Measurements from ENCODE around the gene HERC4. TPM values are rescaled to one million over a fixed set of nuclear protein-coding genes. Genes with fewer than 3 reads are reported as not detected.
"Not testable (repeated sequence)": the region's sequence is repeated elsewhere in the genome, so short reads cannot be mapped to it uniquely, and the experiment has no call there.

The HERC4 gene
- total RNA-seq, 4 donors from 2014 or later, result 26.0 to 39.8 (median 33.1) TPM

GRCh38 chr10:68001539-68001938 is 73.5 kb downstream of the HERC4 start:
- H3K4me3 ChIP-seq (ENCODE audit: low read depth, poor library complexity, severe bottlenecking), result no peak overlapping the region
- intact Hi-C loops (cut with DNase I; ENCODE audit: low total_unique reads), result no loop called here
- 97 to 98% methylated on average over 1 of the region's 1 CpG for WGBS, 2 donors
- DNase-seq (ENCODE audit: low spot score in 2 of 2), result no peak
- no peak for TF ChIP-seq POLR2A (IDR thresholded peaks at IDR 0.05)
- TF ChIP-seq, protein P1, sequence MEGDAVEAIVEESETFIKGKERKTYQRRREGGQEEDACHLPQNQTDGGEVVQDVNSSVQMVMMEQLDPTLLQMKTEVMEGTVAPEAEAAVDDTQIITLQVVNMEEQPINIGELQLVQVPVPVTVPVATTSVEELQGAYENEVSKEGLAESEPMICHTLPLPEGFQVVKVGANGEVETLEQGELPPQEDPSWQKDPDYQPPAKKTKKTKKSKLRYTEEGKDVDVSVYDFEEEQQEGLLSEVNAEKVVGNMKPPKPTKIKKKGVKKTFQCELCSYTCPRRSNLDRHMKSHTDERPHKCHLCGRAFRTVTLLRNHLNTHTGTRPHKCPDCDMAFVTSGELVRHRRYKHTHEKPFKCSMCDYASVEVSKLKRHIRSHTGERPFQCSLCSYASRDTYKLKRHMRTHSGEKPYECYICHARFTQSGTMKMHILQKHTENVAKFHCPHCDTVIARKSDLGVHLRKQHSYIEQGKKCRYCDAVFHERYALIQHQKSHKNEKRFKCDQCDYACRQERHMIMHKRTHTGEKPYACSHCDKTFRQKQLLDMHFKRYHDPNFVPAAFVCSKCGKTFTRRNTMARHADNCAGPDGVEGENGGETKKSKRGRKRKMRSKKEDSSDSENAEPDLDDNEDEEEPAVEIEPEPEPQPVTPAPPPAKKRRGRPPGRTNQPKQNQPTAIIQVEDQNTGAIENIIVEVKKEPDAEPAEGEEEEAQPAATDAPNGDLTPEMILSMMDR (IDR thresholded peaks at IDR 0.05), result no peak

- no peak overlapping the region for H3K4me3 ChIP-seq (ENCODE audit: low read depth, poor library complexity, severe bottlenecking)
- intact Hi-C loops (cut with DNase I; ENCODE audit: low total_unique reads), result no loop called here
- no peak for DNase-seq (ENCODE audit: low spot score in 2 of 2)
- 94 to 96% methylated on average over 4 of the region's 4 CpGs for WGBS, 2 donors
- TF ChIP-seq POLR2A (IDR thresholded peaks at IDR 0.05), result no peak
- TF ChIP-seq, protein P1 (IDR thresholded peaks at IDR 0.05), result no peak
Observed at GRCh38 chr10:68001000-68001399, 74.1 kb downstream of the HERC4 start.

GRCh38 chr10:67990093-67990492 is 85.0 kb downstream of the HERC4 start:
- H3K4me3 ChIP-seq (ENCODE audit: low read depth, poor library complexity, severe bottlenecking), result no peak overlapping the region
- no peak for DNase-seq (ENCODE audit: low spot score in 2 of 2)
- TF ChIP-seq, protein P1 (IDR thresholded peaks at IDR 0.05), result no peak
- no peak for TF ChIP-seq POLR2A (IDR thresholded peaks at IDR 0.05)
- intact Hi-C loops (cut with DNase I; ENCODE audit: low total_unique reads), result no loop called here

GRCh38 chr10:67988606-67989005 is 86.5 kb downstream of the HERC4 start:
- DNase-seq (ENCODE audit: low spot score in 2 of 2), result no peak
- intact Hi-C loops (cut with DNase I; ENCODE audit: low total_unique reads), result no loop called here
- no peak for TF ChIP-seq POLR2A (IDR thresholded peaks at IDR 0.05)
- TF ChIP-seq, protein P1 (IDR thresholded peaks at IDR 0.05), result no peak
- no peak overlapping the region for H3K4me3 ChIP-seq (ENCODE audit: low read depth, poor library complexity, severe bottlenecking)
- WGBS, 2 donors, result 90 to 96% methylated on average over 1 of the region's 1 CpG

GRCh38 chr10:67982603-67983002 is 92.5 kb downstream of the HERC4 start:
- DNase-seq (ENCODE audit: low spot score in 2 of 2); intact Hi-C loops (cut with DNase I; ENCODE audit: low total_unique reads); H3K4me3 ChIP-seq (ENCODE audit: low read depth, poor library complexity, severe bottlenecking): not testable (repeated sequence)
- 91 to 97% methylated on average over 8 of the region's 8 CpGs for whole genome bisulfite sequencing, 2 donors

GRCh38 chr10:67978749-67979148 is 96.3 kb downstream of the HERC4 start:
- whole genome bisulfite sequencing, 2 donors, result 74 to 84% methylated on average over 5 of the region's 5 CpGs
- TF ChIP-seq, protein P1 (IDR thresholded peaks at IDR 0.05), result no peak
- DNase-seq (ENCODE audit: low spot score in 2 of 2), result no peak
- intact Hi-C loops (cut with DNase I; ENCODE audit: low total_unique reads), result no loop called here
- H3K4me3 ChIP-seq (ENCODE audit: low read depth, poor library complexity, severe bottlenecking), result no peak overlapping the region

Data from lower leg skin (tissue), 4 donors.